Activated CD4-positive, CD25-positive, alpha-beta regulatory T cell treated with anti-CD3 and anti-CD28 coated beads, Interleukin-2, amount 50 U/mL, for 16 hours (primary cell): ENCODE measurements around the gene ACSF3.
"Not testable (repeated sequence)": the region's sequence is repeated elsewhere in the genome, so short reads cannot be mapped to it uniquely, and the experiment has no call there.

Experiments used
- DNase-seq: peaks from one replicate; pipeline ENCODE4 v3.0.0-alpha.2; 2020; ENCODE audit warnings: low read depth, low spot score

ACSF3 gene

DNA sequence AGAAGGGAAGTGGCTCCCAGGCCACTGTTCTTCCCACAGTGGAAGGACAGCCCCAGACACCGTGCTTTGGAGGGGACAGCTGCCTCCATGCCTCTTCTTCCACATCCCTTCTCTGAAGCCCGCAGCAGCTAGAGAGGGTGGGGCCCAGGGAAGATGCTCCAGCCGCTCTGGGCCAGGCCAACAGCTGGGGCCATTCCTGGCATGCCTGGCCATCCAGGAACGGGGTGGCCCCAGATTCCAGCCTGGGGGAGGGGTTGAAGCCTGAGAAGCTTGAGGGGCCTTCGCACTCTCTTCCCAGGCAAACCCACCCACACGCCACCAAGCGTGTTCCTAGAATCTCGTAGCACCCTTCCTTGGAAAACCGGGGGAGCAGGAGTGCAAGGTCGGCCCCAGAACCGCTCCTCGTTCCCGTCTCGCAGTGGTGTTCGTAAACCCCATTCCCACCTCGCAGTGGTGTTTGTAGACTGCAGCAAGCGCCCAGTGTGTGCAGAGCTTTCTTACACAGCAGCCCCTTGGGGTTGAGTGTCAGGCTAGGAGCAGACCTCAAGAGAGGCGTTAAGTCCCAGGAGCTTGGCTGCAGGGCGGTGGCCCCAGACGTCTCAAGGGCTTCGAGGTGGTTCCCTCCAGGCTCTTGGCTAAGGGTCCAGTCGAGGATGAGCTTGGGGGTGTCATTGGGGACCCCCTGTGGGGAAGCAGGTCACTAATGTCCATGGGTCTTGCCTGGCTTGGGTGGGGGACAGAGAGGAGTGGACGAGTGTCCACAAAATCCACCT, 80.6 kb downstream of the ACSF3 start:
- DNase-seq, result no peak

DNA sequence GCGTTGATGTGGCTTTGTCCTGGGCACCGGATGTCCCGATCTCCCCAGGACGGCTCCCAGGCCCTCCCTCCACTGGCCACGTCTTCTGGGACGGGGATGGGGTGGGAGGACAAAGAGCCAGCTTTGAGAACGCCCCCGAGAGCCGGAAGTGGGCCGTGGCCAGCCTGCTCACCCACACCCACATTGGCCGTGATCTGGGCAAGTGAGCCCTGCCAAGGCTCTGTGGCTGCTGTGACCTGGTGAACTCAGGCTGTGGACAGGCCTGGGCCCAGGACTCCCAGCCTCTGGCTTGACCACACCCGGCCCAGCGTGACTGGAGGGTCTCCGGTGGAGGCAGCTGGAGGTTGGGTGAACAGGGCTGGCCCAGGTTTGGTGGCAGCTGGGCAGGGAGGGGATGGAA, 81.2 kb downstream of the ACSF3 start:
- DNase-seq, result no peak

DNA sequence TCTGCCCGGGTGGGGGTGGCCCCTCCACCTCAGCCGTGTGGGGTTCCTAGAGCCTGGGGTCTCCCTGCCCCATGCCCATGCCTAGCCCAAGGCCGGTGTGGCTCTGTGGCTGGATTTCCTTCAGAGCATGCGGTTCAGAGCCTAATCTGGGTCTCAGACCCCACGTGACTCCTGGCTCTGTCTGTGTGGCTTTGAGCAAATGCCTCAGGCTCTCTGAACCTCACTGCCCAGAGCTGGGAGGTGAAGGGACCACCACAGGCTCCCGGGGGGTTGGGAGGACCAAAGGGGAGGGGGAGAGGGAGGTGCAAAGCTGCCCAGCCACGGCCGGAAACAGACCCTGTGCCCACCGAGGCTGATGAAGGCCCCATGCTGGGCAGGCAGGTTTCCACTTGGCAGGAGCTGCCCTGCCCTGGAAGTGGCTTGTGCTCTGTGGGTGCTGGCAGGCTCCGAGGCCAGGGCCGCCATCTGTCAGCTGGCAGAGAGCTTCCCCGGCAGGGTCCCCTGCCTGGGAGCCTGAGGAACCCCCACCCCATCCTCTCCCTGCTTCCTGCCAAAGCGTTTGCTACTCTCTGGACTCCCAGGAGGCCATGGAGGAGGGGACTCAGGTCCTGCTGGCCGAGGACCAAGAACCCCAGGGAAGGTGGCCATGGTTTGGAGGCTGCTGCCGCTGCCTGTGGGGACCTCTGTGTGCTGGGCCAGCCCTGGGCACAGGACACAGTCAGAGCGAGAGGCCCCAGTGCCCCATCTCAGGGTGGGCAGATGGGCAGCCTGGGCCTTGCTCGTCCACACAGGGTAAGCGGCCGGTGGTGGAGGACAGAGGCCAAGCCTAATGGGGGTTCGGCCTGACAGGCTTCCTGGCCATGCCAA, 81.9 kb downstream of the ACSF3 start:
- DNase-seq, result no peak

DNA sequence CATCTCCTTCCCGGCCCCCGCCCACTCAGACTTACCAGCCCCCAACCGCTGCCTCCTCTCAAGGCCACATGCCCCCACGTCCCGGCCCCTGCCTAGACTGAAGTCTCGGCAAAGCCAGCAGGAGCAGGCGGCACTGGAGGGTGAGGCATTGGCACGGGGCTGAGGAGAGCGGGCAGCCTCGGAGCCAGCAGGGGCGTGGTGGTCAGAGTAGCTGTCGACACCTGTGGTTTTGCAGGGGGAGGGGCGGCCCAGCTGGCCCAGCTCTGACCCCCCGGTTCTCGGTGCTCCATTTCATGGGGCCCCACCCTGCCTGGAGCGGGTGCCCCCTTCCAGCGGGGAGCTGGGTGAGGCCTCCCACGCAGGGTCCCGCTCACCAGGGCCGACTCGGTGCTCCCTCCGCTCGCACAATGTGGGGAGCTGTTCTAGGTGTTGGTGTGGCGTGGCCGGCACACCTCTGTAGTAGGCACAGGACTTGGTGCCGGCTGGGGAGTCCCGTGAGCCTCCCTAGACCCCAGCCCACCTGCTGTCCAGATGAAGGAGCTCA, 82.6 kb downstream of the ACSF3 start:
- DNase-seq, result no peak

DNA sequence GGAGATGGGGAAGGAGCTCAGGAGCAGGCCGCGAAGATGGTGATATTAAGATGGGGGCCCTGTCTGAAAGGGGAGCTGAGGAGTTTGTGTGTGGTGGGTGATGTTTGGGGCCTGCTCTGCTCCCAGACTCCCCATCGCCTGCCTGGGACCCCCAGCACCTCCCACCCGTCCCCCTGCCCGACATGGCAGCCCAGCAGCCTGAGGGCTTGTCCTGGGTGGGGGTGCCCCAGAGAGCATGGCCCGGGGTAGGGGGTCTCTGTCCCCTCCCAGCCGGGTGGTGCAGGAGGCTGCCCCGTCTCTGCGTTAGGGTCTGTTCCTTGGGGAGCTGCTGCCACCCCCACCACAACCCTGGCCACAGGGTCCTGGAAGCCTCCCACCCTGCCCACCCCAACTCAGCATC, 83.1 kb downstream of the ACSF3 start:
- DNase-seq, result no peak

DNA sequence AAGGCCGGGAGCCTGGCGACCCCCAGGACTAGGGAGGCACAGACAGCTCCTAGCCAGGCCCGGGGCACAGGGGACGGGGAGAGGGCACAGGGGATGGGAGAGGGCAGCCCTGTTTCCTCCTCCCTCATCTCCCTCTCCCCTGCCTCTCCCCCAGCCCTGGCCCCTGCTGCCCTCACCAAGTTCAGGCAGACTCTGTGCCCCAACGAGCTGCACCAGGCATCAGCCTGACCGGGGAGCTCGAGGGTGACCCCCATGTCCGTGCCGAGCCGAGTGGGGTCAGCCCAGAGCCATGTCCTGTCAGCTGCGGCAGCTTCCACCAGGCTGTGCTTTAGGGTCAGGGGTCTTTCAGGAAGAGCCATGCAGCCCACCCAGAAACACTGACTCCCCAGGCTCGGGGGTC, 83.8 kb downstream of the ACSF3 start:
- no peak for DNase-seq

DNA sequence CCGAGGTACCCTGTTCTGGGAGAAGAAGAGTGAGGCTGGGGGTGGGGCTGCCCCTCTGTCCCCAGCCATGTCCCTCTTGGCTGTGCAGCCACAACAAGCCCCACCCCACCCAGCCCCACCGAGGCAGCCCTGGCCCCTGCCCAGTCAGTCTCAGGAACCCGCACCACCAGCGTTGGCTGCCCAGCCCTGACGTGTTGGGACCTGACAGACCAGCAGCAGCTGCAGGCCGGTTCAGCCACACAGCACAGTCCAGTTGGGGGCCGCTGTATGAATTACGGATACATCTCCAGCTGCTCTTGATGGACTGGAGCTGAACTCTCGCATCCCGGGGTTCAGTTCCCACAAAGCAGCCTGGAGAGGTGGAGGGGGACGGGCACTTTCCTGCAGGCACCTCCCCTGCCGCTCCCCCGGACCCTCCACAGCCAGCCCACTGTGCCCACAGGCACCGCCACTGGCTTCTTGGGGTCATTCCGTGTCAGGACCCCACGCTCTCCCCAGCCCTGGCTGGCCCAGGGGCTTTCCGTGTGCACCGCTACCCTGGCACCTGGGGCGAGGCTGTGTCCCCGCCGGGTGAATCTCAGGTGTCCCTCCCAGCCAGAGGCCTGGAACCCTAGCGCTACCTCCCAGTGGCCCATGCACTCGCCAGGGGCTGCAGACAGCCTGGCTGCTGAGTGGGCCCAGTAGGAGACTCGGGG, 84.9 kb downstream of the ACSF3 start:
- DNase-seq, result no peak

DNA sequence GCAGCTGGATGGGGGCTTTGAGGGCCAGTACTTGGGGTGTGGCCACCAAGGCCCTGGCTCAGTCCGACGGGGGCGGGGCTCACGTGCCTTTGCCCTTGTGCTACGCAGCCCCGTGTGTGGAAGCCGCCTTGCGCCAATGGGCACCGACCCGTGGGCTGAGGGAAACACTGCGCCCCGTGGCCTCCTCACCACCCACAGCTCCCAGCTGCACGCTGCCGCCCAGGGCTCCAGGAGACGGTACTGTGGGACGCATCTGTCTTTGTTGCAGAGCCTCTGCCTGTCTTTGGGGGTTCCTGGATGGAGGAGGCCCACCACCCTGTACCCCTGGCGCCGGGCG, 85.5 kb downstream of the ACSF3 start:
- no peak for DNase-seq

DNA sequence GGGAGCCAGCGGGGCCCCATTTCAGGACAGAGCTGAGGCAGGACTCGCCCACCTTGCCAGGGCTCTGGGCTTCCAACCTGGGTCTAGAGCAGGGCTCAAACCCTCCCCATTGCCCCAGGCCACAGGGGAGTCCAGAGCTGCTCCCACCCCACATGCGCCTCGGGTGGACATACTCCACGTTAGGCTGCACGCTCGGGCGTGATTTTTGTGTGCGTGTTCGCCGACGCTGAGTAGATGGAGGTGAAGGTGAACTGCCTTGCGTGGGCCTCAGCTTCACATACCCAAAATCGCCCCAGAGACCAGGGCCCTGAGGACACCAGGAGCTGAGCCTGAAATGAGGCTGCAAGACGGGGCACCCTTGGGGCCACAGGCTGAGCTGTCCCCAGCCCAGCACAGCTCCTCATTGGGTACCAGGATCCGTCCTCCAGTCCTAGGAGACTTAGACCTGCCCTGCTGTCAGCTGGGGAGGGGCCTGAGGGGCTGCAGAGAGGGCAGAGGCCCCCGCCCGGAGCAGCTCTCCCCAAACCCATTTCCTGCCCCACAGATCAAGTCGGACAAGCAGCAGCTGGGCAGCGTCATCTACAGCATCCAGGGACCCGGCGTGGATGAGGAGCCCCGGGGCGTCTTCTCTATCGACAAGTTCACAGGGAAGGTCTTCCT, 86.1 kb downstream of the ACSF3 start:
- no peak for DNase-seq

DNA sequence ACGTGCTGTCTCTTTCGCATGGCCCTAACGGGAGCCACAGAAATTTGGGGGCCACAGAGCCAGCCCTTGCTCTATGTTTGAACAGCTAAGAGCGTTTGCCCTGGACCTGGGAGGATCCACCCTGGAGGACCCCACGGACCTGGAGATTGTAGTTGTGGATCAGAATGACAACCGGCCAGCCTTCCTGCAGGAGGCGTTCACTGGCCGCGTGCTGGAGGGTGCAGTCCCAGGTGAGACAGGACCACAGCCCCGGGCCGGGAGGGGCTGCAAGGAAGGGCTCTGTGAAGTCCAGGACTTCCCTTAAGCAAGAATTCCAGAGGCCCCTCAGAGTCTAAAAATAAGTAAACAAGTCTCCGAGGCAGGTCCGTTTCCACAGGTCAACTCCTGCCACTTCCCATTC, 89.8 kb downstream of the ACSF3 start:
- DNase-seq, result no peak

DNA sequence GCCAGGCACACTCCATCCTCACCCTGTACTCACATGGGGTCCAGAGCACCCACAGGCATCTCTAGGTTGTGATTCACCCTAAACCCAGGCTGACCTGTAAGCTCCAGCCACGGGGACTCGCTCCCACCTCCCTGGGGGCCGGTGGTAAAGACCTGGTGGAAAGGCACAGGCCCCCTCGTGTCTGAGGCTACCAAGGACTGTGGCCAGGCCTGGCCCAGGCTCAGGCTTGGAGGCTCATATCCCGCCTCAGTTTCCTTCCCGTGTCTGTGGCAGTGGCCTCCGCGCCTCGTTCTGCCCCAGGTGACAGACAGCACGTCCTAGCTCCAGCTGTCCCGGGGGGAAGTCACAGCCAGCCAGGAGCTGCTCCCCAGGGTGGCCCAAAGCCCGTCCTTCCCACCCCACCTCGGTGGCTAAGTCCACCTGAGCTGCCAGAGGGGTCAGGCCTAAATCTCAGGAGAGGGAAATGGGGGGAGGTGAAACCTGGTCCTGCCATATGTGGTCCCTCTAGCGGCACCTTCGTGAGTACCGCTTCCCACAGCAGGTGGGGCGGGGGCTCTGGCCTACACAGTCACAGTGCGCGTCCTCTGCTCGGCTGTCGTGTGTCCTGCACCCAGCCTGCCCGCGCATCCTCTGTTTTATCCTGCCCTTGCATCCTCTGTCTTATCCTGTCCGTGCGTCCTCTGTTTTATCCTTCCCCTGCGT, 90.5 kb downstream of the ACSF3 start:
- no peak for DNase-seq

DNA sequence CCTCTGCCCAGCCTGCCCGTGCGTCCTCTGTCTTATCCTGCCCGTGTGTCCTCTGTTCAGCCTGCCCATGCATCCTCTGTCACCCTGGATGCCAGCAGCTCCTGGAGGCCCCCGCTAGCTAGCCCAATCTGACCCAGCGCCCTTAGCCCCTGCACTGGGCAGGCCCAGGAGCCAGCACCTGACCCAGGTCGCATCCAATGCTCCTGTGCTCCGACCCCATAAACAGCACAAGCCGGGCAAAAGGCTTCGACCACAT, 91.0 kb downstream of the ACSF3 start:
- DNase-seq, result no peak

DNA sequence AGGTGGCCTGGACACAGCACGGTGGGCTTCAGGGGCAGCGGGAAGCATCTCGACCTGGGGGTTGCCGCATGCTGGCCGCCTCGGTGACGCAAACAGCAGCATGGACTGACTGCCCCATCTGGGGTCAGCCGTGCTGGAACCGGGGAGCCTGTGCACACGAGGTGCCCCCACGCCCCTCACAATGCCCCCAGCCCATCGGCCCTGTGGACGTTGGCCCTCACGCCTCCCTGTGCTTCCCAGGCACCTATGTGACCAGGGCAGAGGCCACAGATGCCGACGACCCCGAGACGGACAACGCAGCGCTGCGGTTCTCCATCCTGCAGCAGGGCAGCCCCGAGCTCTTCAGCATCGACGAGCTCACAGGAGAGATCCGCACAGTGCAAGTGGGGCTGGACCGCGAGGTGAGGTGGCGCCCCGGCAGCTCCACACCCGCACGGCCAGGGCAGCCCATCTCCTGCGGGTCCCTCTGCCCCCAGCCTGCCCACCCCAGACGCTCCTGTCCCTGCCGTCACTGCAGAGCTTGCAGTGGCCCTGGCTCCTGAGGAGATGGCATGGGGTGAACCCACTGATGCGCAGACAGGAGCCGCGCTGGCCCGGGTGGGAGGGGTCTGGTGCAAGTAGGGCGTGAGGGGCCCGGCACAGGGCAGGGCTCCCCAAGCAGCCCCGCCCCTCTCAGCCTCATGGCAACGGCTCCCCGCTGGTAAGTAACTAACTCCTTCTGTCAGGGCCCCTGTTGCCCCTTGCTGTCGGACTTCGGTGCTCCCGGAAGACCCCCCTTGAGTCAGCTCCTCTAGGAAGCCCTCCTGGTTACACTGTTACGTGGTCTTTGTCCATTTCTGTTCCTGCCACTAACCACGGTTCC, 91.5 kb downstream of the ACSF3 start:
- DNase-seq, result no peak

DNA sequence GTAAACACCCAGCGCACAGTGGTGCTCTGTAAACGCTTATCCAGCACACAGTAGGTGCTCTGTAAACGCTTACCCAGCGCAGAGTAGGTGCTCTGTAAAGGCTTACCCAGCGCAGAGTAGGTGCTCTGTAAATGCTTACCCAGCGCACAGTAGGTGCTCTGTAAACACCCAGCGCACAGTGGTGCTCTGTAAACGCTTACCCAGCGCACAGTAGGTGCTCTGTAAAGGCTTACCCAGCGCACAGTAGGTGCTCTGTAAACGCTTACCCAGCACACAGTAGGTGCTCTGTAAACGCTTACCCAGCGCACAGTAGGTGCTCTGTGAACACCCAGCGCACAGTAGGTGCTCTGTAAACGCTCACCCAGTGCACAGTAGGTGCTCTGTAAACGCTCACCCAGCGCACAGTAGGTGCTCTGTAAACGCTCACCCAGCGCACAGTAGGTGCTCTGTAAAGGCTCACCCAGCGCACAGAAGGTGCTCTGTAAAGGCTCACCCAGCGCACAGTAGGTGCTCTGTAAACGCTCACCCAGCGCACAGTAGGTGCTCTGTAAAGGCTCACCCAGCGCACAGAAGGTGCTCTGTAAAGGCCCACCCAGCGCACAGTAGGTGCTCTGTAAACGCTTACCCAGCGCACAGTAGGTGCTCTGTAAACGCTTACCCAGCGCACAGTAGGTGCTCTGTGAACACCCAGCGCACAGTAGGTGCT, 92.4 kb downstream of the ACSF3 start:
- DNase-seq, result not testable (repeated sequence)

DNA sequence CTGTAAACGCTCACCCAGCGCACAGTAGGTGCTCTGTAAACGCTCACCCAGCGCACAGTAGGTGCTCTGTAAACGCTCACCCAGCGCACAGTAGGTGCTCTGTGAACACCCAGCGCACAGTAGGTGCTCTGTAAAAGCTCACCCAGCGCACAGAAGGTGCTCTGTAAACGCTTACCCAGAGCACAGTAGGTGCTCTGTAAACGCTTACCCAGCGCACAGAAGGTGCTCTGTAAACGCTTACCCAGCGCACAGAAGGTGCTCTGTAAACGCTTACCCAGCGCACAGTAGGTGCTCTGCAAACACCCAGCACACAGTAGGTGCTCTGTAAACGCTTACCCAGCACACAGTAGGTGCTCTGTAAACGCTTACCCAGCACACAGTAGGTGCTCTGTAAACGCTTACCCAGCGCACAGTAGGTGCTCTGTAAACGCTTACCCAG, 93.0 kb downstream of the ACSF3 start:
- not testable (repeated sequence) for DNase-seq

DNA sequence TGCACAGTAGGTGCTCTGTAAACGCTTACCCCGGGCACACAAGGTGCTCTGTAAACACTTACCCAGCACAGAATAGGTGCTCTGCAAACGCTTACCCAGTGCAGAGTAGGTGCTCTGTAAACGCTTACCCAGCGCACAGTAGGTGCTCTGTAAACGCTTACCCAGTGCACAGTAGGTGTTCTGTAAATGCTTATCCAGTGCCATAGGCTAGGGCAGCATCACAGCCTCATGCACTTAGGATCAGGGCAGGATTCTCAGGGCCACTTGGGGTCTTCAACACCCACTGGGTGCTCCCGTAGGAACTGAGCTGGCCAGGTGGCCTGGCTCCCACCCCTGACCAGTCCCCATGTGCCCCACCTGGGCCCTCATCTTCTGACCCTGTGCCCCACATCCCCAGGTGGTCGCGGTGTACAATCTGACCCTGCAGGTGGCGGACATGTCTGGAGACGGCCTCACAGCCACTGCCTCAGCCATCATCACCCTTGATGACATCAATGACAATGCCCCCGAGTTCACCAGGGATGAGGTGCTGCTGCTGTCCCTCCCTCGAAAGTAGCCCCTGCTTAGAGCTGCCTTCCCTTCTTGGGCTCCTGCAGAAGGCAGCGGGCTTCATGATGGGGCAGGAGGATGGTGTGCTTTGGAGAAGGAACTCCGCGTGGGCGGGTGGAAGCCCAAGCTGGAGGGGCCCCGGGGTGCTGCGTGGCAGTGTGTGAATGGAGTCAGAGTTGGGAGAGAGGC, 93.5 kb downstream of the ACSF3 start:
- DNase-seq, result no peak

DNA sequence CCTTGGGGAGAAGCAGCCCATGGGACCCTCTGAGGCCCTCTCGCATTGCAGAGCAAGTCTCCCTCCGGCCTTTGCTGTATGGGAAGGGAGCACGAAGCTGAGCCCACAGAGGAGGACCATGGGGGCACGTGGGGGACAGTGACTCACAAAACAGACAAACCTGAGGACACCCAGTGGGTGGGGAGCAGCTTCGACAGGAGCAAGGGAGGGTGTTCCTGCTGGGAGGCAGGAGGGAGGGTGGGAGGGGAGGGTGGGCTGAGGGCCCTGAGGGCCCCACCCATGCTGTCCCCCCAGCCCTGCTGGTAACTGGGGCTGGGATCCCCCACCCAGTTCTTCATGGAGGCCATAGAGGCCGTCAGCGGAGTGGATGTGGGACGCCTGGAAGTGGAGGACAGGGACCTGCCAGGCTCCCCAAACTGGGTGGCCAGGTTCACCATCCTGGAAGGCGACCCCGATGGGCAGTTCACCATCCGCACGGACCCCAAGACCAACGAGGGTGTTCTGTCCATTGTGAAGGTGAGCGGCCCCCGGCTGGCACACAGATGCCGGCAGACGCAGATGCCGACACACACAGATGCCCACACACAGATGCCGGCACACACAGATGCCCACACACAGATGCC, 94.2 kb downstream of the ACSF3 start:
- no peak for DNase-seq
